H1 (cell line): ENCODE measurements around the gene JPT1. TPM values are rescaled to one million over a fixed set of nuclear protein-coding genes. Genes with fewer than 3 reads are reported as not detected.

ENCODE experiments used
- CTCF ChIA-PET: fragments of 300-600 bp; sonication (Branson Sonifier 250); formaldehyde crosslinking; loops from one replicate; lab custom pipeline; 2021; ENCODE audit not compliant: partially characterized antibody; lab: Charles Lee
- POLR2A ChIA-PET: fragments of 300-600 bp; sonication (Branson Sonifier 250); formaldehyde crosslinking; loops from one replicate; lab custom pipeline; 2021; ENCODE audit warnings: inconsistent platforms; ENCODE audit not compliant: partially characterized antibody; lab: Charles Lee
- DNase-seq, 2 experiments: peaks; one replicate each; pipeline versions ENCODE4 v3.0.0 to v3.0.0-alpha.2; 2010 to 2022; ENCODE audit warnings: low spot score in 2 of 2, low read depth in 1 of 2, mixed read lengths in 1 of 2
- FAIRE-seq: peaks from 2 replicates; lab custom pipeline; 2011; peaks lifted over from hg19 to GRCh38; lab: Jason Lieb, UNC
- H2AFZ ChIP-seq: 2 replicates; pipeline ENCODE4 v1.8.1; 2012; ENCODE audit warnings: low read length, inconsistent platforms
- H2AK5ac ChIP-seq: 2 replicates; pipeline ENCODE4 v1.6.1; 2013; ENCODE audit warnings: low read depth, low read length
- H2BK120ac ChIP-seq: replicated peaks from 2 replicates; pipeline ENCODE3; 2013; ENCODE audit warnings: low read depth, low read length, inconsistent platforms
- H2BK12ac ChIP-seq: 2 replicates; pipeline ENCODE4 v1.6.1; 2013; ENCODE audit warnings: low read depth, low read length
- H2BK15ac ChIP-seq: 2 replicates; pipeline ENCODE4 v1.6.1; 2013; ENCODE audit warnings: low read length
- H2BK20ac ChIP-seq: 2 replicates; pipeline ENCODE4 v1.6.1; 2013; ENCODE audit warnings: low read length
- H2BK5ac ChIP-seq: 2 replicates; pipeline ENCODE4 v1.6.1; 2013; ENCODE audit warnings: low read depth, low read length
- H3K14ac ChIP-seq: 2 replicates; pipeline ENCODE4 v1.6.1; 2013; ENCODE audit warnings: inconsistent platforms; ENCODE audit not compliant: insufficient read length
- H3K18ac ChIP-seq: 2 replicates; pipeline ENCODE4 v1.6.1; 2013; ENCODE audit warnings: low read length; ENCODE audit errors: extremely low read depth
- H3K23ac ChIP-seq: 2 replicates; pipeline ENCODE4 v1.6.1; 2013; ENCODE audit warnings: inconsistent platforms; ENCODE audit not compliant: insufficient read length
- H3K23me2 ChIP-seq: 2 replicates; pipeline ENCODE4 v1.6.1; 2013; ENCODE audit warnings: low read depth, low read length
- H3K27ac ChIP-seq: 2 replicates; pipeline ENCODE4 v1.6.1; 2011; ENCODE audit warnings: low read depth, low read length, inconsistent platforms
- H3K27me3 ChIP-seq, 4 experiments: replicated peaks in 1 of 4; 1 replicate in 1 of 4; 2 replicates in 3 of 4; pipeline versions ENCODE4 v1.6.1 to v1.8.1; 2011 to 2013; ENCODE audit warnings: low read length in 3 of 4, mild to moderate bottlenecking in 3 of 4, inconsistent platforms in 2 of 4, mixed read lengths in 2 of 4, moderate library complexity in 1 of 4; ENCODE audit not compliant: control insufficient read depth in 3 of 4, insufficient read depth in 3 of 4; ENCODE audit errors: extremely low read depth in 1 of 4
- H3K36me3 ChIP-seq, 4 experiments: 2 replicates each; pipeline versions ENCODE4 v1.6.1 to v1.8.1; 2011 to 2013; ENCODE audit warnings: mild to moderate bottlenecking in 4 of 4, low read length in 3 of 4, moderate library complexity in 2 of 4, control low read depth in 1 of 4, inconsistent platforms in 1 of 4; ENCODE audit not compliant: insufficient read depth in 4 of 4, control insufficient read depth in 2 of 4
- H3K4ac ChIP-seq: replicated peaks from 2 replicates; pipeline ENCODE3; 2013; ENCODE audit warnings: low read length, low read depth, mixed read lengths, inconsistent platforms; ENCODE audit not compliant: insufficient read length
- H3K4me1 ChIP-seq, 4 experiments: replicated peaks in 1 of 4; 1 replicate in 1 of 4; 2 replicates in 3 of 4; pipeline versions ENCODE4 v1.6.1 to v1.8.1; 2011 to 2013; ENCODE audit warnings: low read length in 3 of 4, inconsistent platforms in 2 of 4, mixed read lengths in 1 of 4; ENCODE audit not compliant: insufficient read depth in 4 of 4, control insufficient read depth in 3 of 4
- H3K4me2 ChIP-seq, 2 experiments: 2 replicates each; pipeline versions ENCODE4 v1.6.1 to v1.8.1; 2011 to 2013; ENCODE audit warnings: low read depth in 2 of 2, low read length in 2 of 2, control low read depth in 1 of 2, inconsistent platforms in 1 of 2, mild to moderate bottlenecking in 1 of 2; ENCODE audit not compliant: insufficient read depth in 1 of 2
- H3K4me3 ChIP-seq, 4 experiments: fragments of 200-600, 300-600 bp in 1 of 4; sonication (generic), shearing (Covaris generic), sonication (Bioruptor Twin) in 1 of 4; 2 replicates each; pipeline versions ENCODE4 v1.5.1 to v1.8.1; 2011 to 2016; ENCODE audit warnings: low read length in 4 of 4, low read depth in 3 of 4, control low read depth in 2 of 4, inconsistent platforms in 2 of 4, mild to moderate bottlenecking in 2 of 4, mixed read lengths in 1 of 4, moderate library complexity in 1 of 4; ENCODE audit not compliant: insufficient read depth in 2 of 4; ENCODE audit errors: extremely low read depth in 1 of 4
- H3K56ac ChIP-seq: replicated peaks from 2 replicates; pipeline ENCODE3; 2013; ENCODE audit warnings: low read depth, mild to moderate bottlenecking, mixed read lengths, low read length, inconsistent platforms; ENCODE audit not compliant: insufficient read length
- H3K79me1 ChIP-seq: 2 replicates; pipeline ENCODE4 v1.6.1; 2013; ENCODE audit warnings: low read depth, low read length, control low read depth
- H3K79me2 ChIP-seq, 2 experiments: 2 replicates each; pipeline versions ENCODE4 v1.6.1 to v1.8.1; 2012 to 2013; ENCODE audit warnings: low read length in 2 of 2, mild to moderate bottlenecking in 2 of 2, inconsistent platforms in 1 of 2; ENCODE audit not compliant: insufficient read depth in 2 of 2, control insufficient read depth in 1 of 2
- H3K9ac ChIP-seq, 4 experiments: replicated peaks in 1 of 4; 1 replicate in 1 of 4; 2 replicates in 3 of 4; pipeline versions ENCODE4 v1.6.1 to v1.8.1; 2011 to 2013; ENCODE audit warnings: low read depth in 3 of 4, low read length in 3 of 4, control low read depth in 2 of 4, mild to moderate bottlenecking in 2 of 4, moderate library complexity in 2 of 4, inconsistent platforms in 1 of 4; ENCODE audit errors: extremely low read depth in 1 of 4
- H3K9me3 ChIP-seq, 2 experiments: 2 replicates each; pipeline versions ENCODE4 v1.6.1 to v1.8.1; 2012 to 2013; ENCODE audit warnings: mild to moderate bottlenecking in 2 of 2, moderate library complexity in 2 of 2, control low read depth in 1 of 2, inconsistent platforms in 1 of 2, low read depth in 1 of 2, low read length in 1 of 2, mixed read lengths in 1 of 2; ENCODE audit not compliant: insufficient read depth in 2 of 2
- H4K20me1 ChIP-seq, 2 experiments: replicated peaks in 1 of 2; 2 replicates each; pipeline versions ENCODE3 to v1.8.1; 2011 to 2013; ENCODE audit warnings: inconsistent platforms in 2 of 2, low read length in 2 of 2, mild to moderate bottlenecking in 1 of 2; ENCODE audit not compliant: insufficient read depth in 2 of 2, control insufficient read depth in 1 of 2
- H4K5ac ChIP-seq: 2 replicates; pipeline ENCODE4 v1.6.1; 2013; ENCODE audit warnings: low read length, low read depth, mixed read lengths, inconsistent platforms; ENCODE audit not compliant: insufficient read length
- H4K8ac ChIP-seq: 2 replicates; pipeline ENCODE4 v1.8.0; 2013; ENCODE audit warnings: mild to moderate bottlenecking, moderate library complexity, low read length, inconsistent platforms; ENCODE audit not compliant: insufficient read depth; ENCODE audit errors: extremely low read depth
- H4K91ac ChIP-seq: replicated peaks from 2 replicates; pipeline ENCODE3; 2013; ENCODE audit warnings: low read length, mixed read lengths, inconsistent platforms; ENCODE audit not compliant: insufficient read length
- CHD1 ChIP-seq: IDR thresholded peaks from 2 replicates; pipeline ENCODE4 v1.6.1; 2012; ENCODE audit warnings: low read depth, low read length, improper control_type of control experiment
- HDAC6 ChIP-seq: IDR thresholded peaks from one replicate; pipeline ENCODE4 v1.7.1; 2012; ENCODE audit warnings: low read depth, mild to moderate bottlenecking, inconsistent platforms, low read length, moderate library complexity
- JUND ChIP-seq: IDR thresholded peaks from 2 replicates; pipeline ENCODE4 v1.6.1; 2011; ENCODE audit warnings: mild to moderate bottlenecking, improper control_type of control experiment, low read length
- MAX ChIP-seq: IDR thresholded peaks from 2 replicates; pipeline ENCODE4 v1.6.1; 2012; ENCODE audit warnings: inconsistent platforms
- NRF1 ChIP-seq: IDR thresholded peaks from 2 replicates; pipeline ENCODE4 v1.6.1; 2011; ENCODE audit warnings: mild to moderate bottlenecking, low read depth, low read length, improper control_type of control experiment
- POLR2A ChIP-seq, 2 experiments: IDR thresholded peaks; 1 replicate in 1 of 2; 2 replicates in 1 of 2; pipeline ENCODE4 v1.6.1; 2011; ENCODE audit warnings: low read depth in 2 of 2, low read length in 2 of 2, mild to moderate bottlenecking in 2 of 2; ENCODE audit errors: control extremely low read depth in 1 of 2
- POLR2AphosphoS5 ChIP-seq: IDR thresholded peaks from 2 replicates; pipeline ENCODE4 v1.6.1; 2011; ENCODE audit warnings: low read depth, low read length
- RXRA ChIP-seq: IDR thresholded peaks from 2 replicates; pipeline ENCODE4 v1.6.1; 2011; ENCODE audit warnings: low read depth, mild to moderate bottlenecking, low read length, moderate library complexity; ENCODE audit not compliant: insufficient read depth
- SP4 ChIP-seq: IDR thresholded peaks from 2 replicates; pipeline ENCODE4 v1.6.1; 2012; ENCODE audit warnings: low read length, inconsistent platforms
- TEAD4 ChIP-seq: IDR thresholded peaks from 2 replicates; pipeline ENCODE4 v1.6.1; 2012; ENCODE audit warnings: low read depth, low read length, inconsistent platforms, mixed read lengths
- USF2 ChIP-seq: IDR thresholded peaks from 2 replicates; pipeline ENCODE4 v1.6.1; 2011; ENCODE audit warnings: low read length, improper control_type of control experiment
- ZNF274 ChIP-seq: IDR thresholded peaks from 2 replicates; pipeline ENCODE4 v1.7.0; 2012; ENCODE audit warnings: low read length, borderline replicate concordance; ENCODE audit errors: extremely low read depth
- WGBS, 2 experiments: shearing (Covaris generic) in 1 of 2; methylation state at CpG; one replicate each; pipeline versions ENCODE4 v1.1.6 to v1.1.7; 2013 to 2015; ENCODE audit warnings: low lambda C conversion rate in 2 of 2, mixed read lengths in 2 of 2, inconsistent platforms in 1 of 2, low coverage in 1 of 2, missing lambda C conversion rate in 1 of 2; ENCODE audit not compliant: insufficient replicate concordance in 2 of 2, insufficient coverage in 1 of 2, insufficient read length in 1 of 2; ENCODE audit errors: extremely low coverage in 1 of 2, missing lambda C conversion rate in 1 of 2; 5-methylcytosine and 5-hydroxymethylcytosine counted together
- polyA plus RNA-seq, 7 experiments: library from polyadenylated mRNA; depleted of rRNA in 3 of 7; stranded (reverse) in 5 of 7; unstranded in 2 of 7; fragments of >200 nt in 5 of 7; fragments of 200-250 nt in 2 of 7; gene quantifications; 1 replicate in 5 of 7; 2 replicates in 1 of 7; 4 replicates in 1 of 7; pipeline versions ENCODE4 v1.2.1 to v1.2.3, GENCODE V29; 2011 to 2013; ENCODE audit warnings: missing spikeins in 2 of 7, mixed read lengths in 2 of 7
- total RNA-seq: library from RNA; stranded (reverse); fragmentation: NEBNext Ultra II Directional; extraction: Animal tissue kit (Norgen Biotek cat#: 25700); gene quantifications from 2 replicates; pipeline ENCODE4 v1.2.1, GENCODE V29; 2021

Gene JPT1
- total and polyA plus RNA-seq, 2 of the 8 experiments (the other 6 are each of a cell fraction or from before 2014, with no cell fraction given), result 154 to 369 TPM

GRCh38 chr17:75108193-75108592 lies 46.1 kb downstream of the JPT1 start:
- peaks cover 0 to 2% (median under 1%) of the 10 kb centered on the region in 4 experiments; a peak in 2 of 7 replicates for H3K4me1 ChIP-seq
- no peak overlapping the region for H2BK120ac ChIP-seq
- TF ChIP-seq JUND (no peak), ZNF274 (no peak), TEAD4 (no peak), SP4 (no peak), POLR2AphosphoS5 (no peak), USF2 (no peak), RXRA (no peak), HDAC6 (no peak), CHD1 (no peak), MAX (no peak), NRF1 (no peak), POLR2A (IDR thresholded peaks at IDR 0.05; ENCODE audit: control extremely low read depth in 1 of 2, low read depth in 2 of 2, low read length in 2 of 2) (no peak)
- TF ChIP-seq, all 59 proteins: peak for 0
- 93% methylated on average over 2 of the region's 2 CpGs; no CpG with 5 or more reads in 1 of the 2 experiments for WGBS, 2 experiments
- no peak overlapping the region for H4K5ac ChIP-seq
- no peak overlapping the region for H3K4ac ChIP-seq
- no peaks in the 10 kb centered on the region for H3K9me3 ChIP-seq
- no peak overlapping the region for H2BK5ac ChIP-seq
- ChIA-PET POLR2A (interaction anchor here (0.7 to 2.1 kb wide), 13 partner anchors 9 to 153 kb away, joined by 3 to 9 read pairs (median 4); partner anchors contain the start of genes GGA3, JPT1, MRPS7 and NT5C), CTCF (interaction anchor here (0.8 to 6.2 kb wide), 10 partner anchors 13 to 93 kb away, joined by 3 to 81 read pairs (median 41); partner anchors contain the start of genes NT5C and SLC16A5)
- FAIRE-seq, result no peak
- no peak for DNase-seq
- H2BK15ac ChIP-seq, result no peak overlapping the region
- H3K79me1 ChIP-seq, result peaks cover 5% of the 10 kb centered on the region; the same call in 1 of the 2 replicates
- no peaks in the 10 kb centered on the region for H4K20me1 ChIP-seq
- no peak overlapping the region for H2BK20ac ChIP-seq
- H4K8ac ChIP-seq, result no peak overlapping the region
- H3K4me2 ChIP-seq, result no peak overlapping the region; a peak in 1 of 4 replicates
- no peak overlapping the region for H2AFZ ChIP-seq
- H3K23ac ChIP-seq, result no peak overlapping the region
- no peak overlapping the region for H3K56ac ChIP-seq
- no peaks in the 10 kb centered on the region; a peak in 1 of 8 replicates for H3K36me3 ChIP-seq
- no peak overlapping the region for H3K4me3 ChIP-seq
- no peak overlapping the region for H3K9ac ChIP-seq
- no peaks in the 10 kb centered on the region for H3K27me3 ChIP-seq
- no peak overlapping the region for H3K27ac ChIP-seq
- H3K18ac ChIP-seq, result no peak overlapping the region
- H3K23me2 ChIP-seq, result peaks cover 12% of the 10 kb centered on the region; the same call in 1 of the 2 replicates
- no peak overlapping the region for H3K14ac ChIP-seq
- no peak overlapping the region for H2AK5ac ChIP-seq
- no peak overlapping the region for H4K91ac ChIP-seq
- no peak overlapping the region for H2BK12ac ChIP-seq
- 0 out of 4 replicates have a peak, but pooled peaks cover 0 to 3% of the 10 kb centered on the region in 2 experiments for H3K79me2 ChIP-seq
